UCSD-AML1 (cell line): ENCODE data around the gene UBR4.

Experiments
- DNase-seq: peaks from one replicate; lab custom pipeline; 2025; ENCODE audit not compliant: unreplicated experiment; lab: John Stamatoyannopoulos, UW

UBR4 gene

DNA sequence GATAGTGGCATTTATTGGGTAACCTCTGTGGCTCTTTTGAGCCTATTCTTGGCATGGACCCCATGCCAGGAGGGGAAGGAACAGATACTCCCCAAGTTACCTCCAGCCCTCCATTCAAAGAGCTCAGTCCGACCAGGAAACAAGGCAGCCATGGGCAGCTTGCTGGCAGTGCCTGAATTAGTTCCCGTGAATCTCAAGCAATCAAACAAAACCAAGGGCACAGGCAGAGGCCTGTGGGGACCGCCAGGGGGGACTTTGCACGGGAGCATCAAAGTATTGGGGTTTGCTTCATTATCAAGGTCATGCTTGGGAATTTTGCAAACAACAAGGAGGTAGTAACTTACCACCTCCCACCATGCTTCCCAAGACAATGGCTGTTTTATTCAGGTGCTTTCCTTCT, 172.4 kb downstream of the UBR4 start:
- no peak for DNase-seq

DNA sequence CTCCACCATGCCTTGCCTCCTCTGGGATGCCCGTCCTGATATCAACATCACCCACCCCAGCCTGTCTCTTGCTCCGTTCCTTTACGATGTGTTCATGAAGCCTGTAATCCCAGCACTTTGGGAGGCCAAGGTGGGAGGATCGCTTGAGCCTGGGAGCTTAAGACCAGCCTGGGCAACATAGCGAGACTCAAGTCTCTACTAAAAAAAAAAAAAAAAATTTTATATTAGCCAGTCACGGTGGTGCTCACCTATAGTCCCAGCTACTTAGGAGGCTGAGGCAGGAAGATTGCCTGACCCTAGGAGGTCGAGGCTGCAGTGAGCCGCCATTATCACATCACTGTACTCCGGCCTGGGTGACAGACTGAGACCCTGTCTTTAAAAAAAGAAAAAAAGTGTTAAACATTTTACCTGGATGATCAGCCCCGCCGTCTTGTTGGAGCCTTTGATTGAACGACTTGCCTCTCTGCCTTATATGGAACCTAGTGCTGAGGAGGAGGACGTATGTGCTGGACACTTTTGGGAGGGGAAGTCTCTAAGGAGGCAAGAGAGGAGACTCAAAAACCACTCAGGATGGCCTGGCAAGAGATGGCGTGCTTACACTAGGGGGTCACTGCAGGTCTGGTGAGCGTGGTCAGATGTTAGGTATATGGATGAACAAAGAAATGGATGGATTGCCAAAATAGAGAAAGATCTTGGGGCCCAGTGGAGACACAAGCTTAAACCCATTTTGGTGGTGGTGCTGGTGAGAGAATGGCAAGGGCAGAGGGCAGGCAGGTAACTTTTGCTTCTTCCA, 173.1 kb downstream of the UBR4 start:
- no peak for DNase-seq

DNA sequence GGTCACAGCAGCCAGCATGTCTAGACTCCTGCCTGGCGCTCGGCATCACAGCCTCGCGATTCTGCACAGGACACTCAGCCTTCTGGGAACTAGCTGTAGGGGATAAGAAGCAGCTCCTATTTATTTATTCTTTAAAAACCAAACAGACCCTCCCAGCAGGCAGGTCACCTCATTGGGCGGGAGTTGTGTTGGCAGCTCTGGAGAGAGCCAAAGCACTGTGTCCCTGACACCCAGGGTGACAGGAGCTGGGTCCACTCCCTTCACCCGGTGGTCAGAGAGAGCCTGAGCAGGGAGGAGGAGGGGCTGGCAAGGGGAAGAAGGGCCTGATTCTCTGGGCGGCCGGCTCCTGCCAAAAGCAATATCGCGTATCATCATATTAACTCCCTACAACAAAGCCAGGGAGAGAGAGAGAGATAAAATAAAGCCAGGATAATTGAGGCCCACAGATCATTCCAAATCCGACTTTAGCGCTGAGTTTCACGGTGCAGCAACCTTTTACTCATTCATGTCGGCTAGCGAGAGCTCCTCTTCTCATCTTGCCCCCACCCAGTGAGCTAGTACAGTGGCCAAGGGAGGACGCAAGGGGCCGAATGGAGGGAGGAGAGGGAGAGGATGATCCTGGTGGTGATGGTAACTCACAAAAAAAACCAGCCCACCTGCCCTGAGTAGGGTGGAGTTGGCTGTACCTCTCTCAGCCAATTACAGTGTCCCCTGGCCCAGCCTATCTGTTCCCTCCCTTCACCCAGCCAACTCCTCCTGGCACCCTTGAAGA, 173.8 kb downstream of the UBR4 start:
- DNase-seq: no peak

DNA sequence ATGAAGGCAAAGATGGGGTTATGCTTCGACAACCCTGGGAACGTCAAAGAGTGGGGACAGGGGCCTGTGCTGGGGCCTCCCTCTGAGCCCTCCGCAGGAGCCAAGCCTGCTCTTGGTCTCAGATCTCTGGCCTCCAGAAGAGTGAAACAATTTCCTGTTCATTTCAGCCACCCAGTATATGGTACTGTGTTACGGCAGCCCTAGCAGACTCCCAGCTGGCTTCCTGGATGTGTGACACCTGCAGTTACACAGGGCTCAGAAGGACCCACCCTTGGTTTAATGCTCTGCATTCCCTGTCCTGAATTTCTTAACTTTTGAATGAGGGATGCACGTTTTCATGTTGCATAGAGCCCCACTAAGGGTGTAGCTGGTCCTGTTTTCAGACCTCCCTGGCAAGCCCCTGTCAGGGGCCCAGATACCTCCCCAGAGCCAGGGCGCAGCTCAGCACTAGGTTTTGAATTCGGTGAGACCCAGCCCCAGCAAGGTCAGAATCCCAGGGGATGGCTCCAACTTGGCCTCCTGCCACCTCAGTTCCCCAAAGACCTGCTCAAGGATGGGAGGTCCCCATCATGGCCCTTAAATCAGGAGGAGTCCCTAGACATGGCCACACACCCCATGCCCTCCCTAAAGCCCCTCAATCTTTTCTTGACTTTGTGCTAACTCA, 174.6 kb downstream of the UBR4 start:
- no peak for DNase-seq

DNA sequence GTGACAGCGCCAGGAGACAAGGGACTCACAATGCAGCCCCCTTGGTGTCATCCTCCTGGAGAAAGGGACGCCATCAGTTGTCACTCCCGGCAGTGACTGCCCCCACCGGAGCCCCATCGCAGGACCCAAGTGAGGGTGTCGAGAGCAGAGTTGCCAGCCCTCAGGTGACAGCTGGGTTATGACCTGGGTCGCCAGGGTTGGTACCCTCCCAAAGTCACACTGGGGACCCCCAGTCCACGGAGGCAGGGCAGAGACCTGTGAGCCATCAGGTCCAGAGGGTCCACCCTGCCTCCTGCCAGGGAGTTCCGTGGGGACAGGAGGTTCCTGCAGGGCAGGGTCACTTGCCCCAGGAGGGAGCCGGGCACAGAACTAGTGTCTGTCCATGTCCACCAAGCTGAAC, 175.3 kb downstream of the UBR4 start:
- no peak for DNase-seq

DNA sequence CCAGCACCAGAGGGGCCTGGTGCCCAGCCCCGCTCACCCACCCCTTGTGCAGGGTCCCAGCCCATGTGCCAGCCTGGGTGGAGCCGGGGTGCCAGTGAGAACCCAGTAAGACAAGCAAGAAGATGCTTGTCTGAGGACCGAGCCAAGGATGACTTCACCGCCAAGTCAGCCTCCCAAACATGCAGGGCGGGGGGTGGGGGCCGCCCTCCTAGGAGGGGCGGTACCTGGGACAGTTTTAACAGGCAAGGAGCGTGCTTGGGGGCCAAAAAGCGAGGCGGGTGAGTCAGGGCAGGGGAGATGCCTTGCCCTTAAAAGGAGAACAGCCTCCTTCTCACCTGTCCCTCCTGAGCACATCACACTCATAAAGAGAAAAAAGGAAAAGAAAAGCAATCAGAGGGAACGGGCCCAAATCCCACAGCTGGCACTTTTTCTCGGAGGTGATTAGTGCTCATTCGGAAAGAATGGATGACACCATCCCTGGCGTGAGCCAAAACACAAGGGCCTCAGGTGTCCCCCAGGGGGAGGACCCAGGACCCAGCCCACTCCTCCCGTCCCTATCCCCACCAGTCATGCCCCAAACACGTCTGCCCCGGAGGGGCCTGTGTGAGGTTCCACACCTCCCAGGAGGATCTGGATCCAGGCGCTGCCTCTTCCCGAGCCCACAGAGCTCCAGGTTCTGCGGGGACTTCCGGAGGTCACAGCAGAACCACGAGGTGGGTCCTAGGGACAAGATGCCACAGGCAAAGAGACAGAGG, 176.0 kb downstream of the UBR4 start:
- DNase-seq: no peak

DNA sequence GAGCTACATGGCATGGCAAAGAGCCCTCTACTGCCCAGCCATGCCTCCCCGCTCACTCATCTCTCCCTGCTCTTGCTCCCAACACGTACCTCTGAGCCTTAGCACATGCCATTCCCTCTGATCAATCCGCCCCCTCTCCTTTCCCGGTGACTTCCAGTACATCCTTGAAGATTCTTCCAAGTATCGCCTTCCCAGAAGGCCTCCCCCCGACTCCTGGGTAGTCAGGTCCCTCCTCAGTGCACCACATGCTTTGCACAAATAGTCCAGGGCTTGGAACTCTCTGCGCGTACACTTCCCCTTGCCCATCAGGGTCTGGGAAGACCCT, 176.6 kb downstream of the UBR4 start:
- DNase-seq: no peak

DNA sequence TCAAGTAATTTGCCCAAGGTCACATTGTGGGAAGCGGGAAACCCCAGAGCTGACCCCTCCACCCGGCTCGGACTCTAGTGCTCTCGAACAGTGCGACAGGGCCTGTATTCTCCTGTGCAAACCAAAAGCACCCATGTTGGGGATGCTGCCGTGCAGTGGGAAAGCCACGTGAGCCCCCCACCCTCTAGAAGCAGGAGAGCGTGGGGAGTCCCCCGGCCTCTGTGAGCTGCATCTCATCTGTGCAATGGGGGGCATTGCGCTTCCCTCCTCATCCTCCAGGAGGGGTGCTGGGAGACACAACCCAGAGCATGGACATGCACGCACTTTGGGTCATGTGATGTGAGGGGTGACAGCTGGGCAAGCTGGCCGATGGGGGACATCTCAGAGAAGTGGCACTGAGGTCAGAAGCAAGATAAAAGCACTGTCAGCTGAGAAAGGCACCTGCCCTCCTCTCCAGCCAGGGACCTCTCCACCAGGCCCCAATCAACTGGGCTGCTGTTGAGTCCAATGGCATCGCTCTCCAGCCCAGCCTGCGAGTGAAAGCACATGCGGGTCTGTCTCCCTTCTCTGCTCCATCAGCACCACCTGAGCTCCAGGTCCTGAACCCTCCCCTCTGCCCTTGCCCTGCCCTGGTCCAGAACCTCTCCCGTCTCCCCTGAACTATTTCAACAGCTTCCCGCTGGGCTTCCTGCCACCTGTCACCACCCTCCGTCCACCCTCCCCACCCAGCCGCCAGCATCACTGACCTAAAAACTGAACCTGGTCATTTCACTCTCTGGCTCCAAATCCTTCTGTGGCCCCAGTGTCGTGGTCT, 177.2 kb downstream of the UBR4 start:
- DNase-seq: no peak

DNA sequence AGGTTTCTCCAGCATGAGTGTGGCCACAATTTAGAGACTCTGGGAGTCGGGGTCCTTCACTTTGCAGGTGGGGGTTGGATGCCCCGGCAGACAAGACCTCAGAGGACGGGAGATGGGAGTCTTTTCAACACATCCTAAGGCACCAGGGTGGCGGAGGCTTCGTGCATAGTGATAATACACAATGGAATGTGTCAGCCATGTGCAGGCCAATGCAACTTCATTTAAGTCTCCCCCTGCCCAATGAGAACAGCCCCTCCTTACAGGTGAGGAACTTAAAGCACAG, 177.7 kb downstream of the UBR4 start:
- DNase-seq: no peak

DNA sequence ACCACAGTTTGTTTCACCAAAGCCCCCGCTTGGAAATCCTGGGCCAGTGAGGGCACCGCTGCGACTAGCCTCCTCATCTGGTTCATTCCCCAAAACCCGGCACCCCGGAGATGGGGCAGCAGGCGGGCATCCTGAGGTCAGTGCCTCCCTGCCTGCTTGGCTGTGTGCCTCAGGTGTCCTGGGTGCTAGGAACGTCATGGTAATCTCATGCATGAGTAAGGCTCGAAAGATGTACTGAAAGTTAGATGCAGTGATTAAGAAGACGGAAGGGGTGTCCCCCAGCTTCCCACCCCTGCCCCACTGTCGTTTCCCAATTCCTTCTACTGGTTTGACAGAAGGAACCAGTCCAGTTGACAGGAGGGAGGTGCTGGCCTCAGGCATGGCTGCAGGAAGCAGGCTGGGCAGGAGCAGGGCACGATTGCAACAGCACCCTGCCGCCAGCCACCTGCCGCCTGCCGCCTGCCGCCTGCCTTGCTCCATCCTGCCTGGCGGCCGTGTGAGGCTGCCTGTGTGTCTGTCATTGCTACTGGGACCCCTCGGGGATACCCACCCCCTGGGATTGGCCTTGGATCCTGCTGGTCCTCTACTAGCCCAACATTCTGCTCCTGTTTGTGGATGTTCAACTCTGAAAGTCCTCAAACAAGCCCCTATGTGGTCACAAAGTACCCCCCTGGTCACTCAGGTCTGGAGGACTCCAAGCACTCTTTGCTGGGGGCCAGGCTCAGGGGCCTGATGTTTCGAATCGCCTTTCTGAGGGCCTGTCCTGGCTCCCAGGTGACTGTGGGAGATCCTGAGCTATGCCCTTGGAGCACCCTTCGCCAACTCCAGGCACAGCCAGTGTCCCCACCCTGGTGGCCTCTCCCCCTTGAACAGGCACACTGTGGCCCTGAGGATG, 180.6 kb downstream of the UBR4 start:
- DNase-seq: no peak

DNA sequence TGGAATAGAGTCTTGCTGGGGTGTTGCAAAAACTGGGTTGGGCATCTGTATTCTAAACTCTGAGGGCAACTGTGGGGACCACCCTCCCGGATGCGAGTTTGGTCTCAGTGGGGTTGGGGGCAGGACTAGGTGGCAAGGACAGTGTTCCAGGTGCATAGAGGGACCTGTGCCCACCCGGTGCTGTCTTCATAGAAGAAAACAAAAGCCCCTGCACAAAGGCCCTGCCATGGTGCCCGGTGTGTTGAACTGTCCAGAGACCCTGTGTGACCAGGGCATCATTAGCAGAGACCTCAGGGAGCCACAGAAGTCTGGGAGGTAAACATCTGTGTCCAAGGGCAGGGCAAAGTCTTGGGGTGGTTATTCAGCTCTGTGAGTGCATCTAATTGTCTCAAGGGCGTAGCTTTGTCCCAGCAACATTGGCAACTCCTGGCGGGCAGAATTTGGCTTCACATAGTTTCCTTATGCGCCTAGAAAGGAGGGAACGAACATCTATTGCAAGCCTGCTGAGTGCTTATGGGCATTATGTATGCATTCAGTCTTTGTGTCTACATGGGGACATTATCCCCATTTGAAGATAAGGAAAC, 181.4 kb downstream of the UBR4 start:
- no peak for DNase-seq

DNA sequence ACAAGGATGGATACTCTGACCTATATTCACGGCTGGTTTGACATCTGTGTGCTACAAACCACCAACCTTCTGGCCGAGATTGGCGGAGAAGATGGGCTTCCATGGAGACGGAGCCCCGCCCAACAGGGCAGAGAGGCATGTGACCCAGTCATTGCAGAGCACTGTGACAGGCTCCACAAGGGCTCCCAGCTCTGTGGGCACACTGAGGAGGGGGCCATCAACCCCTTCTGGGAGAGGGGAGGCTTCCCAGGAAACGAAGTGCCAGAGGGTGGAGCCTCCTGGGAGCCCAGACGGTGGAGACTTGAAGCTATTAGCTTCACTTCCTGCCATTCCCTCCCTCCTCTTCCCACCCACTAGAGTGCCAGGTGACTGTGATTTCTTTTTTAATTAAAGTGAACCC, 182.0 kb downstream of the UBR4 start:
- no peak for DNase-seq
